HG02970 (cell line): Measurements from ENCODE around the gene TTBK2.
A peak's percentile ranks its signal among the peaks of the same experiment; 100 is the strongest.
"Not testable (repeated sequence)": the region's sequence is repeated elsewhere in the genome, so short reads cannot be mapped to it uniquely, and the experiment has no call there.

Experiments
- ATAC-seq: cut with Tn5 transposase; IDR thresholded peaks from one replicate; pipeline ENCODE4 v1.9.1; 2021; ENCODE audit warnings: mild to moderate bottlenecking, moderate library complexity, moderate number of reproducible peaks; ENCODE audit not compliant: unreplicated experiment, low FRiP score

Gene TTBK2

GRCh38 chr15:42772901-42773300 lies 147.7 kb downstream of the TTBK2 start:
- no peak for ATAC-seq

DNA sequence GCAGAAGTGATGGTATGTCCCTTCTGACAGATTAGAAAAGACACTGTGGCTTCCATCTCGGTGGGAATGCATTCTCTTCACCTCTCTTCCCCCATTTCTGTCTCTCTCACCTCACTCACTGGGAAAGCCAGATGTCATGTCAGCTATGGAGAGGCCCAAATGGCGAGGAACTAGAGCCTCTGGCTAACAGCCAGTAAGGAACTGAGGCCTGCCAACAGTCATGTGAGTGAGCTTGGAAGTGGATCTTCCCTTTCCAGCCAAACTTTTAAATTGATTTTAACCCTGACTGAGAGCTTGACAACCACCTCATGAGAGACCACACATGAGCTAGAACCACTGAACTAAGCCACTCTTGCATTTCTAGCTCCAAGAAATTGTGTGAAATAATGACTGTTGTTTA lies 148.4 kb downstream of the TTBK2 start:
- no peak for ATAC-seq

DNA sequence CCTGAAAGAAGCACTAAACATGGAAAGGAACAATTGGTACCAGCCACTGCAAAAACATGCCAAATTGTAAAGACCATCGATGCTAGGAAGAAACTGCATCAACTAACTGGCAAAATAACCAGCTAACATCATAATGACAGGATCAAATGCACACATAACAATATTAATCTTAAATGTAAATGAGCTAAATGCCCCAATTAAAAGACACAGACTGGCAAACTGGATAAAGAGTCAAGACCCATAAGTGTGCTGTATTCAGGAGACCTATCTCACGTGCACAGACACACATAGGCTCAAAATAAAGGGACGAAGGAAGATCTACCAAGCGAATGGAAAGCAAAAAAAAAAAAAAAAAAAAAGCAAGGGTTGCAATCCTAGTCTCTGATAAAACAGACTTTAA lies 154.5 kb downstream of the TTBK2 start:
- ATAC-seq, result not testable (repeated sequence)

GRCh38 chr15:42764154-42764731 lies 156.3 kb downstream of the TTBK2 start:
- not testable (repeated sequence) for ATAC-seq

DNA sequence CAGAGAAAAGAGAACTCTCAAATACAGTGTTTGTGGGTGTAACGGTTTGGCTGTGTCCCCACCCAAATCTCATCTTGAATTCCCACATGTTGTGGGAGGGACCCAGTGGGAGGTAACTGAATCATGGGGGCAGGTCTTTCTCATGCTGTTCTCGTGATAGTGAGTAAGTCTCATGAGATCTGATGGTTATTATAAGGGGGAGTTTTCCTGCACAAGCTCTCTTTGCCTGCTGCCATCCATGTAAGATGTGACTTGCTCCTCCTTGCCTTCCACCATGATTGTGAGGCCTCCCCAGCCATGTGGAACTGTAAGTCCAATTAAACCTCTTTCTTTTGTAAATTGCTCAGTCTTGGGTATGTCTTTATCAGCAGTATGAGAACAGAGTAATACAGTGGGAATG lies 158.8 kb downstream of the TTBK2 start:
- ATAC-seq, result not testable (repeated sequence)

- no peak for ATAC-seq
These were observed 159.8 kb downstream of the TTBK2 start for GRCh38 chr15:42760759-42761158.

GRCh38 chr15:42759093-42759492 lies 161.5 kb downstream of the TTBK2 start:
- no peak for ATAC-seq

- ATAC-seq, result no peak
These were observed 170.3 kb downstream of the TTBK2 start for GRCh38 chr15:42750306-42750705.

DNA sequence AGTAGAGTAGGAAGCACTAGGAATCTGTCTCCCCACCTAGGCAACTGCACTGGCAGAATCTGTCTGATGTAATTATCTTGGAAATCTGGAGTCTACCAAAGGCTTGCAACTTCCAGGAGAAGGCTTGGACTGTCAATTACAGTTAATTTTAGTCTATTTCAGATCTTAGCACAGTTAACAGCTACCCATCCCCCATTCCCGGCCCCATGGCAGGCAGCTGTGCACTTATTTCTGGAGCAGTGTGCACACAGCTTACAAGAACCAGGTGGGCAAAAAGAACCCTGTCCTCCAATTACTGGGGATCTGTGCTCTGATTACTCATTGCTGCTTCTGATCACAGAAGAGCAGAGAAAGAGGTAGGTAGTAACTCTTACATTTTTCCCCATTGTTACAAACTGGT lies 171.3 kb downstream of the TTBK2 start:
- no peak for ATAC-seq

DNA sequence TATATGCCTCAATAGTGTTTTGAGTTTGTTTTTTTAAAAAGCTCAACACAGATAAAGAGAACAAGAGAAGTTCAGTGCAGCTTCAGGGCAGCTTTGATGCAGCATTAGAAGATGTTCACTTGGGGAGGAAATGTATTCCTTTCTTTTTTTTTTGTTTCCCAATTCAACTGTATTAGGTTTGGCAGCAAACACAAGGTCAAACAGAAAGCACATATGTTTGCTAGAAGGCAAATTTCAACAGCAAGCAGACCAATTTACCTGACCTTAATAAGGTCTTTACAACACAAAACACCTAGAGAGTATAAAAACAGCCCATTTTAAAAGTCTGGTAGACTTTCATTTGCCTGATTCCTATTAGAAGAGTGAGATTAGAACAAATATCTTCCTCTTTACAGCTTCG lies 176.4 kb downstream of the TTBK2 start:
- ATAC-seq, result no peak

DNA sequence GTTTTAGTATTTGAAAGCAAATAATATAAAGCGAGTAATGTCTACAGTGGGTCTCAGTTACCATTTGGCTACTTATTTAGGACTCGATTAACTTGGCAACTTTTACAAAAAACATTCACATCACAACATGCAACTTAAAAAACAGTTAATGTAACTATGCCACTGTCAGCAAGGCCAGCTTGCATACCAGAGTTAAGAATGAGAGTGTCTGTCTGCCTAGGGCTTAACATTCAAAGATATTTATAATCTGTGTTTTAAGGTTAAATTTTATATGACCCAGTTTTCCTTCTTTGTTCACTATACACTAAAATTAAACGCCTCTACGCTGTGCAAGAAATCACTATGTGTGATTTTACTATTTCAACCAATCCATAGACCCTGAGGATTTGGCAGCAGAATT lies 178.4 kb downstream of the TTBK2 start:
- no peak for ATAC-seq

- no peak for ATAC-seq
These were observed 178.9 kb downstream of the TTBK2 start for GRCh38 chr15:42741710-42742109.

GRCh38 chr15:42737529-42738328 lies 182.8 kb downstream of the TTBK2 start:
- no peak for ATAC-seq

DNA sequence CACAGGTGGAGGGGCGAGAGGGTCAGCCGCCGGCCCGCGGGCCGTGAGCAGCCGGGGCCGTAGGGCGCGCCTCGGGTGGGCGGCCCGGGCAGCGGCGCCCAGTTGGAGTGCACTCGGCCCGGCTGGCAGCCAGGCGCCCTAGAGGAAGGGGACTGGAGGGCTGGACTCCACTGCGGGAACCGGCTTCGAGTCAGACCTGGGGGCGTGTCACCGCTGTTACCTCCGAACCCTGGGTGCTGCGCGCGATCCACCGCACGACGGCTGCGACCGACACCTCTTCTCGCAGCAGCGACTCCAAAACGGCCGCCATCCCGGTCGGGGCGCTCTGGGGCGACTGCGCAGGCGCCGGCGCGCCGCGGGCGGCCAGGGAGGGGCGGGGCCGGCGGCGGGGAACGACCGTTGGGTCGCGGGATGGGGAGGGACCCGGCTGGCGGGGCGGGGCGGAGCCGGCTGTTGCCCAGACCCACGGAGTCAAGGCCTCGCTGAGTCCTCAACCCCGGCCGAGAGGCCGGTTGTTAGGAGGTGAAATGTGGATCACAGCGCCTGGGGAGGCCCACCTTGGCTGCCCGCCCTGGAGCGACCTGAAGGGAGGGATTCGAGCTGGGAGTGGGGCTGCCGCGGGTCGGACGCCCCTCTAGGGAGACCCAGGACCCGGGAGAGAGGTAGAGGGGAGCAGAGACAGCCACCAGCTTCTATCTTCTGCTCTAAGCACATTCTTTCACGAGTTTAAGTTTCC lies 183.6 kb downstream of the TTBK2 start, which contains the start of gene CDAN1:
Gene CDAN1, minus strand, starts transcription at position 336 of the 736 bp plus-strand sequence. Its CDS starts 26 bp downstream, at position 310.
- ATAC-seq, result peak; percentile 91

- ATAC-seq, result peak; percentile 25
These were observed 184.3 kb downstream of the TTBK2 start for GRCh38 chr15:42736178-42736792.

GRCh38 chr15:42735382-42736165 lies 185.0 kb downstream of the TTBK2 start:
- no peak for ATAC-seq

DNA sequence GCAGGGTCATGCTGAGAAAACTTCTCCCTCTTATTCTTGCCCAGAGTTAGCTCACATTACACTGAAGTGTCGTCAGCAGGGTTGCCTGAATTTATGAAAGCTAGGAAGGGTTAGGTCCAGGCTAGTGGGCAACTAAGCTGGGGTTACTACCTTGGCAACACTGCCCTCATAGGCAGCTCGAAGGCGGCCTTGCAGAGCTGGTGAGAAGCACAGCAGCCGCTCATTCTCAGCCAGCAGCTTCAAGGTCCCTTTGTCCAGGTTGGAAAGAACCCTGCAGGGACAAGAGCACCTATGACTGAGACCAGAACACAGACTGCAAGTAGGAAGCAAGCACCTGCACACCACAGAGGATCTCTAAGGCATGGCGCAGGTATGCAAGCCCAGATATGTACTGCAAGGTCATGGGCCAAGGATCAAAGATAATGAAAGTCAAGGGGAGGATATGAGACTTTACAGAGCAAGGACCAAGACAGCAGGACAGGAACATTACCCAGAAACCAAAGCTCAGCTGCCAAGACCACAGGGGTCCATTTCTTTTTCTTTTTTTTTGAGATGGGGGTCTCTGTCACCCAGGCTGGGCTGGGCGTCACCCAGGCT lies 186.4 kb downstream of the TTBK2 start:
- ATAC-seq, result no peak

- ATAC-seq, result no peak
These were observed 187.6 kb downstream of the TTBK2 start for GRCh38 chr15:42733027-42733426.

- no peak for ATAC-seq
These were observed 188.3 kb downstream of the TTBK2 start for GRCh38 chr15:42732095-42732827.
